ENCODE measurements around the gene HSPA1A. TPM values are rescaled to one million over a fixed set of nuclear protein-coding genes. Genes with fewer than 3 reads are reported as not detected.

The HSPA1A gene
- total RNA-seq, 1 donor from 2014 or later, result 28.1 TPM

GRCh38 chr6:31780507-31781243, 34.7 kb upstream of the HSPA1A start:
- ATAC-seq (ENCODE audit: low read depth) (no peak), DNase-seq (no peak)
- intact Hi-C loops (cut with micrococcal nuclease), result no loop called here
- no peaks in the 10 kb centered on the region for H3K27me3 Mint-ChIP-seq
- TF ChIP-seq, protein P1, sequence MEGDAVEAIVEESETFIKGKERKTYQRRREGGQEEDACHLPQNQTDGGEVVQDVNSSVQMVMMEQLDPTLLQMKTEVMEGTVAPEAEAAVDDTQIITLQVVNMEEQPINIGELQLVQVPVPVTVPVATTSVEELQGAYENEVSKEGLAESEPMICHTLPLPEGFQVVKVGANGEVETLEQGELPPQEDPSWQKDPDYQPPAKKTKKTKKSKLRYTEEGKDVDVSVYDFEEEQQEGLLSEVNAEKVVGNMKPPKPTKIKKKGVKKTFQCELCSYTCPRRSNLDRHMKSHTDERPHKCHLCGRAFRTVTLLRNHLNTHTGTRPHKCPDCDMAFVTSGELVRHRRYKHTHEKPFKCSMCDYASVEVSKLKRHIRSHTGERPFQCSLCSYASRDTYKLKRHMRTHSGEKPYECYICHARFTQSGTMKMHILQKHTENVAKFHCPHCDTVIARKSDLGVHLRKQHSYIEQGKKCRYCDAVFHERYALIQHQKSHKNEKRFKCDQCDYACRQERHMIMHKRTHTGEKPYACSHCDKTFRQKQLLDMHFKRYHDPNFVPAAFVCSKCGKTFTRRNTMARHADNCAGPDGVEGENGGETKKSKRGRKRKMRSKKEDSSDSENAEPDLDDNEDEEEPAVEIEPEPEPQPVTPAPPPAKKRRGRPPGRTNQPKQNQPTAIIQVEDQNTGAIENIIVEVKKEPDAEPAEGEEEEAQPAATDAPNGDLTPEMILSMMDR (IDR thresholded peaks at IDR 0.05), result no peak
- no peak overlapping the region for H3K27ac Mint-ChIP-seq
- H3K36me3 Mint-ChIP-seq (ENCODE audit: low read depth), result peaks cover 66% of the 10 kb centered on the region
- H3K4me3 Mint-ChIP-seq, result no peak overlapping the region
- POLR2A ChIA-PET, result interaction anchor here (0.7 kb wide), 1 partner anchor 43 kb away, joined by 3 read pairs; no protein-coding TSS in a partner anchor
- H3K9me3 Mint-ChIP-seq, result no peaks in the 10 kb centered on the region
- CTCF ChIA-PET, result interaction anchor here (1.3 kb wide), 1 partner anchor 11 kb away, joined by 3 read pairs; no protein-coding TSS in a partner anchor
- H3K4me1 Mint-ChIP-seq, result peaks cover 18% of the 10 kb centered on the region

DNA sequence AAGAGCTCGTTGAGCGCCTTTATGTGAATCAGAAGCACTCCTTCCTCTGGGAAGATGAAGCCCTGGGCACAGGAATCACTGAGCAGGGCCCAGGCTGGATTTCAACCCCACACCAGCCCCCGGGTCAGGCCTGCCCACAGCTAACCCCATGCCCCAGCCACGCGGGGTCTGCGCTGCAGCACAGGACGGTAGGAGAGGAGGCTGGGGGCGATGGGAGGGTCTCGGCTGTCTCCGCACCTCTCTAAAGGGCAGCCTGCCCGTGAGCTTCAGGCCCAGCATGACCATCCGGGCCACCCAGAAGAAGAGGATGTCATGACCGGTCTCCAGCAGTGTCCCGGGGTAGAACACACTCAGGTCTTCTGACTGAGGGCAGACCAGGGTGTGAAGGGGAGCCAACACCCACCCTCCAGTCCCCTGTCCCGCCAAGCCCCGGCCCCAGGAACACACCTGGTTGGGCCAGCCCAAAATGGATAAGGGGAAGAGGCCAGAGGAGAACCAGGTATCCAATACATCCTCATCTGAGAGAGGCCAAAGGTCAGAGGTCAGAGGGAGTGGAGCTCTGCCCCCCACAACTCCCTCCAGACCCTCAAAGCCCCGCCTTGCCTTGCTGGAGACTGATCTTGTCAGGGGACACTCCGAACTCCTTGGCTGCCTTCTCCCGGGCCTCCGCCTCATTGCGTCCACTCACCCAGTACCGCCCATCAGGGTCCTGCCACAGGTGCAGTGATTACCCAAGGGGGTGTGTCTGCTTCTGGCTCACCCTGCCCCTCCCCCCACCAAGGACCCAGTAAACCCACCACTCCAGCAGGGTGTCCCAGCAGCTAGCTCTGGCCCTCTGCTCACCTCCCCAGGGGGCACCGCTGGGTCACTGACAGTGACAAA, 33.9 kb upstream of the HSPA1A start:
- peaks cover 13% of the 10 kb centered on the region for H3K4me1 Mint-ChIP-seq
- H3K4me3 Mint-ChIP-seq, result no peak overlapping the region
- no peak for ATAC-seq (ENCODE audit: low read depth)
- no peaks in the 10 kb centered on the region for H3K9me3 Mint-ChIP-seq
- DNase-seq, result no peak
- CTCF ChIA-PET, result no interaction called here
- no peak overlapping the region for H3K27ac Mint-ChIP-seq
- TF ChIP-seq, protein P1 (IDR thresholded peaks at IDR 0.05), result no peak
- POLR2A ChIA-PET, result no interaction called here
- intact Hi-C loops (cut with micrococcal nuclease), result no loop called here
- H3K27me3 Mint-ChIP-seq, result no peaks in the 10 kb centered on the region
- peaks cover 70% of the 10 kb centered on the region for H3K36me3 Mint-ChIP-seq (ENCODE audit: low read depth)

GRCh38 chr6:31782126-31782855, 33.1 kb upstream of the HSPA1A start:
- peaks cover 5% of the 10 kb centered on the region for H3K4me1 Mint-ChIP-seq

DNA sequence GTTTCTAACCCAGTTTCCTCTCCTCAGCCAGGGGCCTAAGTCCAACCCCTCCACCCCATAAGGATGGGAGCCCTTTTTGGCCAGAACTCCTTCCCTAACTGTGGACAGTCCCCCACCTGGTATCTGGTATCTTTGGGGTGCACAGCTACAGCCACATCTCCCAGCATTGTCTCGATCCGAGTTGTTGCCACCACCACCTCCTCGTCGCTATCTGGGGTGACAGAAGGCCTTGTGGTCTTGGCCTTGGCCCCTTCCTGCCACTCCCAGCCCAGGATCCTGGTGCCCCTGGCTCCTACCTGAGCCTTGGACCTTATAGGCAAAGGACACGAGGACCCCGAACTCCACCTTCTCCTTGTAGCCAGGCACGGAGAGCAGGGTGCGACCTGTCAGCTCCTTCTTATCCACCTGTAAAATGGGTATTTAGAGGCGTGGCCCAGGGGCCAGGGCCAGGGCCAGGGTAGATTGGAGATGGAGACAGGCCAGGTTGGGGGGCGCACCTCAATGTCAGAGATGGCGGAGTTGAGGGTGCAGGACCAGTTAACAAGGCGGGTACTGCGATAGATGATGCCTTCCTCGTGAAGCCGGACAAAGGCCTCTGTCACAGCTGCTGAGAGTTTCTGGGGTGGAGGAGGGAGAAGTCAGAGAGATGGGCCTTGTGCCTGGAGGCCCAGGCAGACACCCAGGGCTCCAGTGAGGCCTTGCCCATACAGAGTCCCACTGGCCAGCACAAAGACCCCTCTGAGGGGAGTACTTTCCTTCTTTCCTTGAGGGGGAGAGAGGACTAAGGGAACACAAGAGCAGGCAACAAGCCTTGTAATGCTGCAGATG, 31.0 kb upstream of the HSPA1A start:
- Mint-ChIP-seq H3K27ac (no peak overlapping the region), H3K27me3 (no peaks in the 10 kb centered on the region), H3K36me3 (ENCODE audit: low read depth) (peaks cover 60% of the 10 kb centered on the region), H3K4me1 (peaks cover 12% of the 10 kb centered on the region), H3K9me3 (no peaks in the 10 kb centered on the region), H3K4me3 (no peak overlapping the region)
- intact Hi-C loops (cut with micrococcal nuclease), result no loop called here
- ATAC-seq (ENCODE audit: low read depth), result no peak
- DNase-seq, result no peak
- TF ChIP-seq, protein P1 (IDR thresholded peaks at IDR 0.05), result no peak
- ChIA-PET CTCF (no interaction called here), POLR2A (interaction anchor here (0.5 to 1.6 kb wide), 3 partner anchors 13 to 90 kb away, joined by 3 to 13 read pairs (median 4); partner anchors contain the start of gene MSH5)

More at GRCh38 chr6:31782126-31782855, 33.1 kb upstream of the HSPA1A start:
- Mint-ChIP-seq H3K36me3 (ENCODE audit: low read depth) (peaks cover 67% of the 10 kb centered on the region), H3K4me3 (no peak overlapping the region), H3K27ac (no peak overlapping the region), H3K27me3 (no peaks in the 10 kb centered on the region), H3K9me3 (no peaks in the 10 kb centered on the region)
- ATAC-seq (ENCODE audit: low read depth), result no peak
- no peak for DNase-seq
- intact Hi-C loops (cut with micrococcal nuclease), result no loop called here
- CTCF ChIA-PET, result no interaction called here
- TF ChIP-seq, protein P1 (IDR thresholded peaks at IDR 0.05), result no peak
- POLR2A ChIA-PET, result interaction anchor here (0.8 kb wide), 1 partner anchor 145 kb away, joined by 4 read pairs; no protein-coding TSS in a partner anchor

Data from activated B cell treated with CpG ODN at 0.5 μM for 24 hours (primary cell).